GM12874 (cell line): ENCODE results near the gene HOXC4.

Experiments used
- CTCF ChIP-seq: IDR thresholded peaks from 2 replicates; pipeline ENCODE4 v1.5.1; 2011; ENCODE audit warnings: low read depth, mild to moderate bottlenecking, control low read depth, low read length, moderate library complexity; ENCODE audit not compliant: insufficient read depth

The HOXC4 gene

GRCh38 chr12:54038284-54038870 lies 15.3 kb upstream of the HOXC4 start:
- no peak for TF ChIP-seq CTCF

- TF ChIP-seq CTCF = no peak
Observed at GRCh38 chr12:54038871-54039414, 14.7 kb upstream of the HOXC4 start.

GRCh38 chr12:54039417-54040147 lies 14.1 kb upstream of the HOXC4 start:
- no peak for TF ChIP-seq CTCF

- TF ChIP-seq CTCF = no peak
Observed at GRCh38 chr12:54040148-54040494, 13.5 kb upstream of the HOXC4 start.

GRCh38 chr12:54040648-54041047 lies 13.0 kb upstream of the HOXC4 start:
- no peak for TF ChIP-seq CTCF

- TF ChIP-seq CTCF = no peak
Observed at GRCh38 chr12:54041097-54041690, 12.4 kb upstream of the HOXC4 start.

- TF ChIP-seq CTCF = no peak
Observed at GRCh38 chr12:54042970-54043853, 10.4 kb upstream of the HOXC4 start.
